ENCODE data around the gene TOP2B. TPM values are rescaled to one million over a fixed set of nuclear protein-coding genes. Genes with fewer than 3 reads are reported as not detected.
A peak's percentile ranks its signal among the peaks of the same experiment; 100 is the strongest.

The TOP2B gene
- total and polyA plus RNA-seq, 8 donors: 92.7 to 310 (median 256) TPM

GRCh38 chr3:25572919-25573385 lies 91.8 kb downstream of the TOP2B start:
- Histone ChIP-seq H3K27me3 (no peaks in the 10 kb centered on the region), H3K27ac (peak overlapping the region in 1 of 2 donors; percentile 3)

GRCh38 chr3:25572336-25572735 lies 92.4 kb downstream of the TOP2B start:
- H3K27ac ChIP-seq: no peak overlapping the region
- intact Hi-C loops (cut with DNase I): no loop called here

More at GRCh38 chr3:25572919-25573385, 91.8 kb downstream of the TOP2B start:
- Histone ChIP-seq H3K4me3 (no peak overlapping the region), H3K9me3 (no peaks in the 10 kb centered on the region), H3K4me1 (no peaks in the 10 kb centered on the region), H3K36me3 (no peaks in the 10 kb centered on the region)
- no peak for DNase-seq
- intact Hi-C loops (cut with DNase I): no loop called here
- no peak for ATAC-seq
- no peak for TF ChIP-seq CTCF (IDR thresholded peaks at IDR 0.05)

GRCh38 chr3:25571285-25571684 lies 93.4 kb downstream of the TOP2B start:
- Histone ChIP-seq H3K9me3 (no peaks in the 10 kb centered on the region), H3K4me3 (no peak overlapping the region), H3K27me3 (no peaks in the 10 kb centered on the region), H3K4me1 (no peaks in the 10 kb centered on the region), H3K27ac (no peak overlapping the region), H3K36me3 (no peaks in the 10 kb centered on the region)
- no peak for TF ChIP-seq CTCF (IDR thresholded peaks at IDR 0.05)
- DNase-seq (no peak), ATAC-seq (no peak)
- intact Hi-C loops (cut with DNase I): no loop called here

More at GRCh38 chr3:25572336-25572735, 92.4 kb downstream of the TOP2B start:
- Histone ChIP-seq H3K27me3 (no peaks in the 10 kb centered on the region), H3K36me3 (no peaks in the 10 kb centered on the region), H3K4me3 (no peak overlapping the region), H3K4me1 (no peaks in the 10 kb centered on the region), H3K9me3 (no peaks in the 10 kb centered on the region)
- TF ChIP-seq CTCF (IDR thresholded peaks at IDR 0.05): no peak
- DNase-seq: no peak
- no peak for ATAC-seq

GRCh38 chr3:25568525-25569078 lies 96.1 kb downstream of the TOP2B start:
- intact Hi-C loops (cut with DNase I): no loop called here

More at GRCh38 chr3:25568525-25569078, 96.1 kb downstream of the TOP2B start:
- TF ChIP-seq CTCF (IDR thresholded peaks at IDR 0.05): no peak
- no peaks in the 10 kb centered on the region for H3K27me3 ChIP-seq
- no peak overlapping the region for H3K4me3 ChIP-seq
- no peaks in the 10 kb centered on the region for H3K4me1 ChIP-seq
- no peaks in the 10 kb centered on the region for H3K9me3 ChIP-seq
- H3K36me3 ChIP-seq: no peaks in the 10 kb centered on the region
- DNase-seq (no peak), ATAC-seq (no peak)
- H3K27ac ChIP-seq: no peak overlapping the region

All from left lung (tissue), 10 donors.